Smooth muscle cell (in vitro differentiated cells): Measurements from ENCODE around the gene ABL1. TPM values are rescaled to one million over a fixed set of nuclear protein-coding genes. Genes with fewer than 3 reads are reported as not detected.

Source experiments
- DNase-seq: peaks from one replicate; lab custom pipeline; 2025; ENCODE audit not compliant: unreplicated experiment; lab: John Stamatoyannopoulos, UW
- H2AFZ ChIP-seq: fragments of 200-600 bp; sonication (generic); 2 replicates; pipeline ENCODE4 v1.6.0; 2016; ENCODE audit warnings: antibody characterized with exemption, low read depth, mild to moderate bottlenecking
- H3F3A ChIP-seq: fragments of 200-600 bp; sonication (generic); 2 replicates; pipeline ENCODE4 v1.6.0; 2017; ENCODE audit warnings: antibody characterized with exemption, low read depth
- H3K27ac ChIP-seq: fragments of 200-600 bp; sonication (generic); 2 replicates; pipeline ENCODE4 v1.5.1; 2016; ENCODE audit warnings: low read depth, mild to moderate bottlenecking
- H3K27me3 ChIP-seq: fragments of 200-600 bp; sonication (generic); 2 replicates; pipeline ENCODE4 v1.6.1; 2016; ENCODE audit warnings: low read depth, mild to moderate bottlenecking
- H3K36me3 ChIP-seq: fragments of 200-600 bp; sonication (generic); 2 replicates; pipeline ENCODE4 v1.5.1; 2016; ENCODE audit warnings: low read depth
- H3K4me1 ChIP-seq: fragments of 200-600 bp; sonication (generic); 2 replicates; pipeline ENCODE4 v1.5.1; 2016; ENCODE audit warnings: low read depth
- H3K4me2 ChIP-seq: fragments of 200-600 bp; sonication (generic); 2 replicates; pipeline ENCODE4 v1.6.0; 2016; ENCODE audit warnings: mild to moderate bottlenecking
- H3K4me3 ChIP-seq: fragments of 200-600 bp; sonication (generic); 2 replicates; pipeline ENCODE4 v1.5.1; 2016; ENCODE audit warnings: mild to moderate bottlenecking
- H3K79me2 ChIP-seq: fragments of 200-600 bp; sonication (generic); 2 replicates; pipeline ENCODE4 v1.6.0; 2016; ENCODE audit warnings: low read depth, mild to moderate bottlenecking
- H3K9ac ChIP-seq: fragments of 200-600 bp; sonication (generic); 2 replicates; pipeline ENCODE4 v1.6.0; 2016; ENCODE audit warnings: low read depth
- H3K9me3 ChIP-seq: fragments of 200-600 bp; sonication (generic); replicated peaks from 2 replicates; pipeline ENCODE4 v1.5.1; 2016; ENCODE audit warnings: low read depth
- H4K20me1 ChIP-seq: fragments of 200-600 bp; sonication (generic); 2 replicates; pipeline ENCODE4 v1.6.0; 2016; ENCODE audit warnings: low read depth
- CTCF ChIP-seq: fragments of 200-600 bp; sonication (generic); IDR thresholded peaks from 2 replicates; pipeline ENCODE4 v1.5.1; 2017; ENCODE audit warnings: borderline replicate concordance, mild to moderate bottlenecking, antibody characterized with exemption; ENCODE audit not compliant: insufficient read depth, poor library complexity, severe bottlenecking
- WGBS: methylation state at CpG from one replicate; pipeline ENCODE4 v1.1.7; 2016; ENCODE audit warnings: low lambda C conversion rate; 5-methylcytosine and 5-hydroxymethylcytosine counted together
- polyA plus RNA-seq: library from polyadenylated mRNA; unstranded; fragments of >200 nt; fragmentation: Nextera tagmentation; extraction: Ambion mirVana; gene quantifications from 2 replicates; pipeline ENCODE4 v1.2.1, GENCODE V29; 2016
- total RNA-seq: library from RNA; depleted of rRNA; stranded (reverse); fragments of >200 nt; gene quantifications from 2 replicates; pipeline ENCODE4 v1.2.3, GENCODE V29; 2014

Gene ABL1
- total and polyA plus RNA-seq, 2 experiments from 2014 or later = 38.2 to 51.0 TPM

- Histone ChIP-seq H3K4me1 (no peaks in the 10 kb centered on the region), H4K20me1 (peaks cover 53% of the 10 kb centered on the region), H3K4me3 (no peak overlapping the region), H3K27ac (no peak overlapping the region), H3K36me3 (peaks cover 14% of the 10 kb centered on the region), H3K27me3 (no peaks in the 10 kb centered on the region), H3K4me2 (no peak overlapping the region), H3K79me2 (peaks cover 3% of the 10 kb centered on the region), H3K9ac (no peak overlapping the region), H3K9me3 (no peaks in the 10 kb centered on the region), H3F3A (no peaks in the 10 kb centered on the region), H2AFZ (no peak overlapping the region)
- WGBS = 95% methylated on average over 16 of the region's 16 CpGs
- TF ChIP-seq CTCF = no peak
- DNase-seq = no peak
Measured at GRCh38 chr9:130880599-130881220, 45.7 kb downstream of the ABL1 start.

GRCh38 chr9:130881516-130881915, 46.5 kb downstream of the ABL1 start:
- peaks cover 53% of the 10 kb centered on the region for H4K20me1 ChIP-seq
- H3K9ac ChIP-seq = no peak overlapping the region
- H3K4me2 ChIP-seq = no peak overlapping the region
- no peaks in the 10 kb centered on the region for H3F3A ChIP-seq
- H2AFZ ChIP-seq = no peak overlapping the region
- H3K4me1 ChIP-seq = no peaks in the 10 kb centered on the region
- H3K36me3 ChIP-seq = peaks cover 14% of the 10 kb centered on the region
- H3K27me3 ChIP-seq = no peaks in the 10 kb centered on the region
- H3K4me3 ChIP-seq = no peak overlapping the region
- H3K79me2 ChIP-seq = peaks cover 3% of the 10 kb centered on the region
- DNase-seq = no peak
- no peak overlapping the region for H3K27ac ChIP-seq
- H3K9me3 ChIP-seq = no peaks in the 10 kb centered on the region
- WGBS = 99% methylated on average over 6 of the region's 6 CpGs
- TF ChIP-seq CTCF = no peak

- no peak overlapping the region for H3K27ac ChIP-seq
- H4K20me1 ChIP-seq = peaks cover 55% of the 10 kb centered on the region
- no peak overlapping the region for H3K4me3 ChIP-seq
- H3K36me3 ChIP-seq = peaks cover 10% of the 10 kb centered on the region
- H2AFZ ChIP-seq = no peak overlapping the region
- H3F3A ChIP-seq = no peaks in the 10 kb centered on the region
- no peaks in the 10 kb centered on the region for H3K27me3 ChIP-seq
- TF ChIP-seq CTCF = no peak
- peaks cover 3% of the 10 kb centered on the region for H3K79me2 ChIP-seq
- DNase-seq = no peak
- H3K9ac ChIP-seq = no peak overlapping the region
- H3K4me1 ChIP-seq = no peaks in the 10 kb centered on the region
- H3K4me2 ChIP-seq = no peak overlapping the region
- no peaks in the 10 kb centered on the region for H3K9me3 ChIP-seq
- WGBS = 94% methylated on average over 15 of the region's 15 CpGs
Measured at GRCh38 chr9:130882696-130883225, 47.7 kb downstream of the ABL1 start.

GRCh38 chr9:130883479-130883878, 48.4 kb downstream of the ABL1 start:
- Histone ChIP-seq H3K9ac (no peak overlapping the region), H4K20me1 (peaks cover 55% of the 10 kb centered on the region), H3K9me3 (no peaks in the 10 kb centered on the region), H3K36me3 (peaks cover 12% of the 10 kb centered on the region), H3F3A (no peaks in the 10 kb centered on the region), H3K4me2 (no peak overlapping the region), H3K4me3 (no peak overlapping the region), H3K4me1 (no peaks in the 10 kb centered on the region), H2AFZ (no peak overlapping the region), H3K79me2 (no peaks in the 10 kb centered on the region), H3K27me3 (no peaks in the 10 kb centered on the region), H3K27ac (no peak overlapping the region)
- TF ChIP-seq CTCF = no peak
- no peak for DNase-seq
- WGBS = 93% methylated on average over 5 of the region's 5 CpGs
